HG02943 (cell line): ENCODE data around the gene MAGIX.

Experiments used
- ATAC-seq: cut with Tn5 transposase; IDR thresholded peaks from one replicate; pipeline ENCODE4 v1.9.1; 2021; ENCODE audit warnings: mild to moderate bottlenecking, low read depth, moderate library complexity; ENCODE audit not compliant: unreplicated experiment

MAGIX gene

GRCh38 chrX:49179358-49179757 is 16.8 kb downstream of the MAGIX start:
- no peak for ATAC-seq

GRCh38 chrX:49183701-49184281 is 21.2 kb downstream of the MAGIX start:
- ATAC-seq = no peak

- ATAC-seq = no peak
These were observed 22.0 kb downstream of the MAGIX start for GRCh38 chrX:49184294-49185281.

DNA sequence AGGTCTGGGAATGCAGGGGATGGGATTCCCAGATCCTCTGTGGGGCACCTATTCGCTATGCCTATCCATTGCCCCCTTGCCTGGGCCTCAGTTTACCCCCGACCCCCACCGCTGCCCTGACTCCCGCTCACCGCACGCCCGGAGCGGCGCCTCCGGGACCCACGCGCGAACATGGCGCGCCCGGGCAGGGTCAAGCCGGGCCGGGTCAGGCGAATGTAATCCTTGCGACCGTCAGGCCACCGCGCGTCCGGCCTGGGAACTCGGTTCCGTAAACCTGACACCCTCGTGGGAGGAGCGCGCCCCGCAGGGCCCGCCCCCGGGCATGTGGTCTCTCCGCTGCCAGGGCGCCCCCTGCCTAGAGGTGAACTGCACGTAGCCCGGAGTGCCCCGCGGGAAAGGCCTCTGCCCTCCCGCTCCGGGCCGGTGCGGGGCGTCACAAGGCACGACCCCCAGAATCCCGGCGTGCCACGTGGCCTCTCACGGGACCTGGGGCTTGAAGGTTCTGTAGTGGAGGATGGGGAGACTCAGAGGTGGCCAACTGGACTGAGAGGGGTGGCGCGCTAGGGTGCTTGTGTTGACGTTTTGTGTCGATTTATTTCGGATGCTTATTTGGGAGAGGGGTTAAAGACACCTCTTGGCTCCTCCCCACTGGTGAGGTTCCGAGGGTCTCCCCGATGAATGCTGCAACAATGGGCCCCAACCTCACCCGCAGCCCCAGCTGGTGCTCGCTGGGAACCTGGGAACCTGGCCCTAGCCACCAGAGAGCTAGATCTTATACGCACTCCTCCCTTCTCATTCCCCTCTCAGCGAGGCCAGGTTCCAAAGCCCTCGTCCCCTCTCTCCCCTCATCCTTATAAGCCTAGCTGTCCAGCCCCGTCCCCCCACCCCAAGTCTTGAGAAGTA is 23.8 kb downstream of the MAGIX start, which contains the start of gene PRICKLE3:
Gene PRICKLE3, minus strand, starts transcription at position 249 of the 903 bp plus-strand sequence. Its CDS starts 76 bp downstream, at position 173.
- no peak for ATAC-seq

- no peak for ATAC-seq
These were observed 24.5 kb downstream of the MAGIX start for GRCh38 chrX:49187028-49187394.

- ATAC-seq = no peak
These were observed 25.0 kb downstream of the MAGIX start for GRCh38 chrX:49187526-49187925.

- no peak for ATAC-seq
These were observed 26.0 kb downstream of the MAGIX start for GRCh38 chrX:49188468-49189076.

DNA sequence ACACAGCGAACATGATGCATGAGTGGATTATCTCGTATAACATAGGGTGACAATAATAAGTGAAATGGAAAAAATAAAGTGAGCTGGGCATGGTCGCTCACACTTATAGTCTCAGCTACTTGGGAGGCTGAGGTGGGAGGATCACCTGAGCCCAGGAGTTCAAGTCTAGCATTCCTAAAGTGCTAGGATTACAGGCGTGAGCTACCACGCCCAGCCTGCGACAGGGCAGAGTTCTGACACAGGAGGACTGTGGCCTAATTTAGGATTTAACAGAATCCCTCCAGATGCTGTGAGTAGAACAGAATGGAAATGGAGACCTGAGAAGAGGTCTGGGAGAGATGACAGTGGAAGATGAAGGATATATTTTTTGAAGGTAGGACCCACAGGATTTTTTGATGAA is 27.0 kb downstream of the MAGIX start:
- no peak for ATAC-seq

DNA sequence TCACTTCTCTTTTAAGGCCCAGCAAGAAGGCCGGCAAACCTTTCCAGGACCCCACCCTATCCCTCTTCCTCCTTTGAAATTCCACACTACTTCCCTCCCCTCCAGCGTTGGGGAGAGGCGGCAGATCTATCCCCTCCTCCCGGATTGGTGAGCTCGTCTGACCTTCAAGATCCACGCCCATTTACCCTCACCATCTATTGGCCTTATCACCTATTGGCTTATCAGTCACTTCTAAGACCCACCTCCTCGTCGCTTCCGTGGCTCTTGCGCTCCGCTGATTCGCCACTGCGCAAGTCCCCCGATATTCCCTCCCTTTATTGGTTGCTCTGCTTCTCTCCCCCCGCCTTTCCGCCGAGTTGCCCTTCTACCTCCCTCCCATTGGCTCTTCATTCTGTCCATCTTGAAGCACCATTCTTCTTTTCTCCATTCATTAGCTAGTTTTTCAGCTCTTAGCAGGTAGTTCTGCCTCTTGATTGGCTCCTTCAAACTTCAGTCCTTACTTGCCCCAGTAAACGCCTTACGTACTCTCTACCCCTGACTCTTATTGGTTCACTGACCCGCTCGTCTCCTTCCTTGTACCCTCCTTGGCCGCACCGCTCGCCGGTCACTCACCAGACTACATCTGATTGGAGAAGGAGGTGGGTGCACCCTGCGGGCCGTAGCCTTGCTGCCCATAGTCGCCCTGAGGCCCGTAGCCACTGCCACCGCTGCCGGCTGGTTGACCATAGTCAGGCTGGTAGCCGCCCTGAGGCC is 28.4 kb downstream of the MAGIX start:
- peak; percentile 89 for ATAC-seq

DNA sequence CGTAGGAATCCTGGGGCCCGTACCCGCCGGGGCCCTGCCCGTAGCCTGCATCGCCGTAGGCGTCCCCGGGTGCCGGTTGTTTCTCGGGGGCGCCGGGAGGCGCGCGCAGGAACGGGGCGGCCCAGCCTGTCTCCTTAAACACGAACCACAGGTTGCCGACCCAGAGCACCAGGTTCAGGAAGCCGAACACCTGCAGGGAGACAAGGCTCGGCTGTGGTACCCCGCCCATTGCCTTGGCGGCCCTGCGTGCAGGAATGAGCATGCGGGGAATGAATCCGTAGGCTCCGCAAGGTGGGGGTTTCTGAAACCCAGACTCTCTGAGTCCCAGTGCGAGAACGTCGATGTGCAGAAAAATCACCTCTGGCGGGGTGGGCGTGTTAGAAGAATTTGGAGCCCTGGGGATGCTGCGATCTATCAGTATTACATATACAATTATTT is 29.0 kb downstream of the MAGIX start:
- peak; percentile 11 for ATAC-seq

DNA sequence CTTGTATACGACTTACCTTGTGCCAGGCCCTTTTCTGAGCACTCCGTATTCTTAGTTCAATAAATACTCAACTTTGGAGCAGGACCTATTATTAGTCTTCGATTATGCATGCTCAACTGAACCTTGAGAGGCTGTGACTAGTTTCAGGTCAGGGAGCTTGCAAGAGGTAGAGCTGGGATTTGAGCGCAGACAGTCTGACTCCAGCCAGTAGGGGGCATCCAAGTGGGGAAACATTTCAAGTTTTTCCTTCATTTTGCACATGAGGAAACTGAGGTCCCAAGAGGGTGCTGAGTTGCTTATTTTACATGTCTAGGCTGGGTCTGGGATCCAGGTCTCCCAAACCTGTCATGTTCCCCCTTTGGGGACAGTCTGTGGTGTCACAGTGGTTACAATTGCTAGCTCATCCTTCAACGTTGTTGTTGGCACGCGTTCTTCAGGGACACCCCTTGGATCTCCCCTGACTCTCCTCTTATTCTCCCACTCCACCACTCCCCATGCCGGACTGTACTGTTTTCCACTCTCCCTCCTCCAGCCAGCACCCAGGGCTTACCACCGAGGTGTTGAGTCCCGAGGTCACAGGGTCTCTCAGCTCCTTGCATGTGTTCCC is 30.3 kb downstream of the MAGIX start:
- ATAC-seq = no peak

GRCh38 chrX:49193542-49193964 is 31.0 kb downstream of the MAGIX start:
- no peak for ATAC-seq

GRCh38 chrX:49197543-49198087 is 35.1 kb downstream of the MAGIX start:
- ATAC-seq = no peak

DNA sequence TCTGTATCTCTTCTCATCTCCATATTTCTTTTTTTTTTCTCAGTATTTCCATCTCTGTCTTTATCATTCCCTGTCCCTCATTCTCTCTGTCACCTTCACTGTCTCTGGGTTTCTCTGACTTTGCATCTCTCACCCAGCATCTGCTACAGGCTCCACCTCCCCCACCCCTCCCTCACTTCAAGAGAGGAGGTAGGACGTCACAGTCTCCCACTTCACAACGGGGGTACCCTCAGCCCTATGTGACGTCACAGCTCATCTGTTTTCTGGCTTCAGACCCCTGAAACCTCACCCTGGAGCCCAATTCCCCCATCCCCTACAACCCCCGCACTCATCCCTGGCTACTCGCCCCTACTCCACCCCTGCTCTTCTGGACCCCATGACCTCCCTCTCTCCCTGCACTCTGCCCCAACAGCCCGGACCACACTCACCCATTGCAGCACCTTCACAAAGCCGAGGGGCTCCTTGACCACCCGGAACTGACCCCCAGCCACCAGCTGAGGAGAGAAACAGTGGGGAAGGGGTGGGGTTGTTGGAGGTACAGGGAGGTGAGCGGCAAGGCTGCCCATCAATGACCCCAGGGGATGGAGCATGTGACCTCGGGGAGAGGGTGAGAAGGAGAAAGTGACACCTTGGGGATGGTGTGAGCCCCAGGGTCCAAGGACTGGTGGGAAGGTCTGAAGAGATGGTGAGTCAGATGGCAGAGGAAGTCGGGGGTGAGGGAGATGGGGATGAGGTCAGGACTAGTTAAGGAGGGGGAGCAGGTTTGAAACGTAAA is 36.2 kb downstream of the MAGIX start:
- ATAC-seq = no peak

GRCh38 chrX:49199315-49199595 is 36.7 kb downstream of the MAGIX start:
- ATAC-seq = no peak

DNA sequence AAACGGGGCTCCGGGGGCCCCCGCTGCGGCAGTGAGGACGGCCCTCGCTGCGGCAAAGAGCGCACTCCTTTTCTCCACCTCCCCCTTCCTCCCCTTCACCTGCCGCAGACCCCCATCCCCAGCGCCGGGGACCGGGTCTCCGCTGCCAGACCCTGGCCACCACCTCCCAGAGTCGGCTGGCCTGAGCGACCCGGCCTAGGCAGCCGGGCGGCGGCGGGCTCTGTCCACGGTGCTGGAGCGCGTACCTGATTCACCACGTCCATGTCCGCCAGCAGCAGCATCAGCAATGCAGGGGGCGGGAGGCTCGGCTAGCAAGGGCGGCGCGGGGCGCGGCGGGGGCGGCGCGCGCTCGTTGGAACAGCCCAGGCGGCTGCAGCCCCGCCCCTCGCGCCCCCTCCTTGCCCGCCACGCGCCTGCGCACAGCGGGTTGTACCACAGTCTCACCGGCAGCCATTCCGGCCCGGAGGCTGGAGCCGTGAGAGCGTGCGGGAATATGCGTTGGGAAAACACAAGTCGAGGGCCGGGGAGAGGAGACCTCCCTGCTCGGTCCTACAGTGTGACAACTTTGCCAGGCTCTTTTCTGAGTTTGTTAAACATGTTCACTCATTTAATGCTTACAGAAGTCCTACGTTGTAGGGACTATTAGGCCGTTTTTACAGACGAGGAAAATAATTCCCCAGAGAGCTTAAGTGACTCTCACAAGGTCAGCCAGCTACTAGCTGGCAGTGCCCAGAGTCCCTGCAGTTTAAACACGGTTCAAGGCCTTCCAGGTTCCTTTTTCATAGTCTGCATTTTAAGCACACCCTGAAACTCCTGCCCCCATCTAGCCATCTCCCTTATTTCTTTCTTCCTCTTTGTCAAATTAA is 37.6 kb downstream of the MAGIX start, which contains the start of gene SYP:
Gene SYP, minus strand, starts transcription at position 288 of the 866 bp plus-strand sequence. Its CDS starts 7 bp downstream, at position 281.
- ATAC-seq = peak; percentile 77

DNA sequence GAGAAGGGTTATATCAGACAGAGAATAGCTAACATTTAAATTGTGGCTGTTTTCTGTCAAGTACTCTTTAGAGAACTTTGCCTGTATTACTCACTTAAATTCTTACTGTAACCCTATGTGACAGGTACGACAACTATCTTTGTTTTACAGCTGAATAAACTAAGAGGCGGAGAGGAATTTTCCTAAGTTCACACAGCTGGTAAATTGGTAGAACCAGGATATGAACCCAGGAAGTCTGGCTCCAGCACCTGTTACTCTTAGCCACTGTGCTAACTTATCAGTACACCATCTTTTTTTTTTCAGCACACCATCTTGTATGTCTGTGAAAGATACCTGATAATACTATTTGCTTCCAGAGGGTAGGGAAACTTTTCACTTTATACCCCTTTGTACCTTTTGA is 39.5 kb downstream of the MAGIX start:
- no peak for ATAC-seq
